HG02938 (cell line): ENCODE measurements around the gene CTSF.
"Not testable (repeated sequence)": the region's sequence is repeated elsewhere in the genome, so short reads cannot be mapped to it uniquely, and the experiment has no call there.

Source experiments
- ATAC-seq: cut with Tn5 transposase; IDR thresholded peaks from one replicate; pipeline ENCODE4 v1.9.1; 2021; ENCODE audit warnings: mild to moderate bottlenecking, moderate library complexity; ENCODE audit not compliant: unreplicated experiment

The CTSF gene

GRCh38 chr11:66559866-66560676 lies 8.3 kb downstream of the CTSF start:
- ATAC-seq: no peak

GRCh38 chr11:66559142-66559865 lies 9.1 kb downstream of the CTSF start:
- no peak for ATAC-seq

GRCh38 chr11:66557733-66558326 lies 10.6 kb downstream of the CTSF start:
- ATAC-seq: no peak

GRCh38 chr11:66556086-66556485 lies 12.3 kb downstream of the CTSF start:
- ATAC-seq: no peak

- no peak for ATAC-seq
Observed at GRCh38 chr11:66555416-66555815, 13.0 kb downstream of the CTSF start.

DNA sequence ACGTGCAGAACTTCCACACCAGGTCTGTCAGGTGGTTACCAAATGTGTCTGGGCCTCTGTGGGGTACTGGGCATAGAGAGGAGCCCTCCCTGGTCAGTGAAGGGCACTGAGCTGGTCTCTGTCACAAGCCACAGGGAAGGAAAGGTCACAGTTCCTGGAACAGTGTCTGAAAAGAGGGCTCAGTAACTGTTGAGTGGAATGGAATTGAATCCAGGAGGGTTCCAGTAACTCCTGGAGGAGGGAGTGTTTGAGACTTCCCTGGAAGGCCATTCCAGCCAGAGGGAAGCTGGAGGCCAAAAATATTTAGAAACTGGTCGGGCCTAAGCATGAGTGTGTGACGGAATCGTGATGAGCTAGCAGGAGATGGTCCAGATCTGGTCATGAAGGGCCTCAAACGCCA lies 13.8 kb downstream of the CTSF start:
- ATAC-seq: no peak

DNA sequence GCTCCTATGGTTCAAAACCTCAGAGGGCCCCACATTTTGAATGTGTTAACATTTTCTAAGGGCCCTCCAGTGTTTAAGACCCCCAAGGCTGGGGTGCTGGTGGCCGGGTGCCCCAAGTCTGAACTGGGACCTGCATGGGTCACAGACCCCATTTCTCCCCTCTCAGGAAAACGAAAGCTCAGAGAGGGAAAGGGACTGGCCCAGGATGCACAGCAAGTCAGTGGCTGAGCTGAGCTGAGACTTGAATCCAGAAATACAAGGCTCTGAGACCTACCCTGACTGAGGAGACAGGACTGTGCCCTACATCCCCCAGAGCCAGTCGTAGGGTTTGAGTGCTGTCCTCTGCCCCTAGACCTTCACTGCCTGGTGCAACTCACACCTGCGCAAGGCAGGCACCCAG lies 17.5 kb downstream of the CTSF start:
- ATAC-seq: no peak

- ATAC-seq: no peak
Observed at GRCh38 chr11:66549696-66550095, 18.7 kb downstream of the CTSF start.

DNA sequence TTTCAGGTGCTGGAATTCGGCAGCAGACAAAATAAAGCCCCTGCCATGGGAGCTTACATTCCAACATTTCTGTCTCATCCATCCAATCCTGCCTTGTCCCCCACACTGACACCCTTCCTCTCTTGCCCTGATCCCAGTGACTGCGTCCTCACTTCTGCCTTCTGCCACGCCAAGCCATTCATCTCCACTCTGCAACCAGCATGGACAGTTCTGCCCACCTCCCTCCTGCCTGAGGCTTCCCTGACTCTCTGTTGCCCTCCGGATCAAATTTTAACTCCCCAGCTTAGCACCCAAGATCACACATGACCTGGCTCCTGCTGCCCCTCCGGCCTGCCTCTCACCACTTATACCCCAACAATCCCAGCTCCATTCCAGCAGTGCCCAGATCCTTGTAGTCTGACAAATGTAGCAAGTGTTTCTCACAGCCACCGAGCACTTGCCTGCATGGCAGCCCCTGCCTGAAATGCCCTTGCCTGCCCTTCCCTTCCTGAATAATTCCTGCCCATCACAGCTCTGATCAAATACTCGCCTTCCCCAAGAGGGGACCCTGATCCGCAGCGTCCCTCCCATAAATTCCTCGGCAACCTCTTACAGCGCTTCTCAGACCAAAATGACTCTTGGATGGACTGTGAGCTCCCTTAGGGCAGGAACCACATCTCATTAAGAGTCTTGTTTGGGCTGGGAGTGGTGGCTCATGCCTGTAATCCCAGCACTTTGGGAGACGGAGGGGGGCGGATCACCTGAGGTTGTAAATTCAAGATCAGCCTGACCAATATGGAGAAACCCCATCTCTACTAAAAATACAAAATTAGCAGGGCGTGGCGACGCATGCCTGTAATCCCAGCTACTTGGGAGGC lies 19.4 kb downstream of the CTSF start:
- ATAC-seq: no peak

DNA sequence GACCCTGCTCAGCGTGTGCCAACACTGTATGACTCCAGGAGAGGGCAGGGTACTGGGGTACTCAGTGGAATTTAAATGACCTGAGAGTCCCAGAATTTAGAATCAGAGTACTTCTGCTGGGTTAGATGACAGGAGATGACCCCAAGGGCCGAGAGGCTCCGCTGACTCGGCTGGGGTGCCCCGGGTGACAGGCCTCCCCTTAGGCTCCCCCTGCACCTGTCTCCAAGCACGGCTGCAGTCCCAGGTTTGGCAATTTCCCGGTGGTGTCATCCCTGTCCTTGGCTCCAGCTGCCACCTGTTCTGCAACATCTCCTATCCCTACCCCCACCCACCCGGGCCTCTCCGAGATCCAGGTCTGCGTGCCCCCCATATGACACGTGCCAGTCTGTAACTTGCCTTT lies 20.4 kb downstream of the CTSF start:
- ATAC-seq: no peak

- ATAC-seq: no peak
Observed at GRCh38 chr11:66547662-66548009, 20.8 kb downstream of the CTSF start.

- ATAC-seq: no peak
Observed at GRCh38 chr11:66546966-66547661, 21.3 kb downstream of the CTSF start.

- ATAC-seq: peak; percentile 9
Observed at GRCh38 chr11:66546368-66546965, 21.9 kb downstream of the CTSF start, which contains the start of gene ACTN3. Gene ACTN3 (plus strand): TSS chr11:66546903. CDS start chr11:66546938, 35 bp downstream.

DNA sequence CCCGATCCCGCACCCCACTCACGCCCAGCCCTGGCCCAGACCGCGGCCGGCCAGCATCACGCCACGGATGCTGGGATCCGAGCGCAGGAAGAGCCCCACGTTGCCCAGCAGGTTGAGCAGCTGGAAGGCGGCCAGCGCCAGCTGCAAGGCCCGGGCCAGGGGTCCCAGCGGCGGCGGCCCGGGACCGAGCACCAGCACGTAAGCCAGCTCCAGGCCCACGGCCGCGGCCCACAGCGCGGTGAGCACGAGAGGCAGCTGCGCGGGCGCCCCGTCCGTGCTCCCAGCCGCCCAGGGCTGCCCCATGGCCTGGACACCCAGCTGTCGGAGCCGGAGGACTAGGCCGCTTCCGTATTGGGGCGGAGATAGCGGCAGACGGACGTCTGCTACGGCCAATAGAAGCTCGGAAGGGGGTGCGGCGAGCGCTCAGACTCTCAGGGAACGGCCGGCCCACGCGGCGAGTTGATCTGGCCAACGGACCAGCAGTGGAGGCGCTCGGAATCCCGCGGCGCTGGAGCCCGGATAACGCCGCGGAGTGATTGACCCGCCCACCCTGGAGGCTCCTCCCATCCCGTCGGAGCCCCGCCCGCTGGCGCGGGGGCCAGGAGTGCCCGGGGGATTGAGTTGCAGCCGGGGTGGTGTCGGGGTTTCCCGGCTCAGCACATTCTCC lies 22.6 kb downstream of the CTSF start, which contains the start of gene ZDHHC24:
ZDHHC24 (minus strand) TSS at position 348 of the 667 bp plus-strand sequence; CDS start at position 303, 45 bp downstream.
- peak; percentile 84 for ATAC-seq

GRCh38 chr11:66544952-66545351 lies 23.5 kb downstream of the CTSF start:
- ATAC-seq: not testable (repeated sequence)

- no peak for ATAC-seq
Observed at GRCh38 chr11:66543263-66544107, 24.9 kb downstream of the CTSF start.

- ATAC-seq: no peak
Observed at GRCh38 chr11:66542362-66542761, 26.0 kb downstream of the CTSF start.

GRCh38 chr11:66541892-66542291 lies 26.5 kb downstream of the CTSF start:
- no peak for ATAC-seq
